Middle frontal gyrus (tissue), 1 donor: ENCODE data around the gene ZBTB7C.

Experiments used
- DNase-seq: peaks from one replicate; pipeline ENCODE4 v3.0.0-alpha.2; 2015; ENCODE audit warnings: low spot score; ENCODE audit errors: extremely low spot score

Gene ZBTB7C

GRCh38 chr18:47979611-47980200 is 429.5 kb downstream of the ZBTB7C start:
- DNase-seq, result no peak

GRCh38 chr18:47978603-47979002 is 430.6 kb downstream of the ZBTB7C start:
- no peak for DNase-seq

- no peak for DNase-seq
Measured at GRCh38 chr18:47978141-47978540, 431.0 kb downstream of the ZBTB7C start.
